ENCODE results near the gene VAV2. TPM values are rescaled to one million over a fixed set of nuclear protein-coding genes. Genes with fewer than 3 reads are reported as not detected.

The VAV2 gene
- total RNA-seq, 4 donors from 2014 or later, result 9.1 to 13.5 (median 10.1) TPM

GRCh38 chr9:133853331-133853730 lies 138.8 kb downstream of the VAV2 start:
- no peak for DNase-seq (ENCODE audit: extremely low spot score)
- Histone ChIP-seq H3K27me3 (no peaks in the 10 kb centered on the region), H3K36me3 (no peaks in the 10 kb centered on the region), H3K9me3 (no peaks in the 10 kb centered on the region), H3K27ac (replicated peaks in 1 of 4) (no peak overlapping the region), H3K4me3 (no peak overlapping the region), H3K4me1 (peaks cover 0 to 5% (median 0%) of the 10 kb centered on the region in 4 donors)
- intact Hi-C loops (cut with DNase I), result no loop called here
- TF ChIP-seq CTCF (IDR thresholded peaks at IDR 0.05) (no peak), POLR2AphosphoS5 (IDR thresholded peaks at IDR 0.05) (no peak), EP300 (IDR thresholded peaks at IDR 0.05) (no peak), POLR2A (IDR thresholded peaks at IDR 0.05; ENCODE audit: low read depth) (no peak)
- 91% methylated on average over 7 of the region's 7 CpGs for WGBS

GRCh38 chr9:133852431-133852830 lies 139.7 kb downstream of the VAV2 start:
- intact Hi-C loops (cut with DNase I), result no loop called here
- TF ChIP-seq CTCF (IDR thresholded peaks at IDR 0.05), result no peak
- Histone ChIP-seq H3K4me1 (peaks cover 0 to 5% (median 0%) of the 10 kb centered on the region in 4 donors), H3K27me3 (no peaks in the 10 kb centered on the region), H3K27ac (replicated peaks in 1 of 4) (no peak overlapping the region), H3K9me3 (no peaks in the 10 kb centered on the region), H3K36me3 (no peaks in the 10 kb centered on the region), H3K4me3 (no peak overlapping the region)
- 84% methylated on average over 6 of the region's 6 CpGs for WGBS
- DNase-seq (ENCODE audit: extremely low spot score), result no peak

GRCh38 chr9:133851693-133852092 lies 140.4 kb downstream of the VAV2 start:
- H3K4me1 ChIP-seq, result peaks cover 0 to 5% (median 0%) of the 10 kb centered on the region in 4 donors
- no peak for DNase-seq (ENCODE audit: extremely low spot score)
- no peaks in the 10 kb centered on the region for H3K27me3 ChIP-seq
- H3K36me3 ChIP-seq, result no peaks in the 10 kb centered on the region
- 95% methylated on average over 1 of the region's 1 CpG for WGBS
- H3K4me3 ChIP-seq, result no peak overlapping the region
- H3K27ac ChIP-seq (replicated peaks in 1 of 4), result no peak overlapping the region
- no peaks in the 10 kb centered on the region for H3K9me3 ChIP-seq
- no peak for TF ChIP-seq POLR2A (IDR thresholded peaks at IDR 0.05; ENCODE audit: low read depth)
- TF ChIP-seq POLR2AphosphoS5 (IDR thresholded peaks at IDR 0.05), result no peak
- no peak for TF ChIP-seq EP300 (IDR thresholded peaks at IDR 0.05)
- TF ChIP-seq CTCF (IDR thresholded peaks at IDR 0.05), result no peak
- intact Hi-C loops (cut with DNase I), result no loop called here

GRCh38 chr9:133850937-133851336 lies 141.2 kb downstream of the VAV2 start:
- Histone ChIP-seq H3K36me3 (no peaks in the 10 kb centered on the region), H3K27me3 (no peaks in the 10 kb centered on the region), H3K4me1 (peaks cover 0 to 5% (median 0%) of the 10 kb centered on the region in 4 donors), H3K27ac (replicated peaks in 1 of 4) (no peak overlapping the region), H3K4me3 (no peak overlapping the region), H3K9me3 (no peaks in the 10 kb centered on the region)
- intact Hi-C loops (cut with DNase I), result no loop called here
- DNase-seq (ENCODE audit: extremely low spot score), result no peak
- WGBS, result 100% methylated on average over 1 of the region's 7 CpGs
- TF ChIP-seq POLR2A (IDR thresholded peaks at IDR 0.05; ENCODE audit: low read depth) (no peak), EP300 (IDR thresholded peaks at IDR 0.05) (no peak), POLR2AphosphoS5 (IDR thresholded peaks at IDR 0.05) (no peak), CTCF (IDR thresholded peaks at IDR 0.05) (no peak)

GRCh38 chr9:133850161-133850560 lies 142.0 kb downstream of the VAV2 start:
- WGBS, result 92% methylated on average over 9 of the region's 9 CpGs
- H3K27ac ChIP-seq (replicated peaks in 1 of 4), result no peak overlapping the region
- peaks cover 3 to 9% (median 5%) of the 10 kb centered on the region in 4 donors for H3K4me1 ChIP-seq
- H3K4me3 ChIP-seq, result no peak overlapping the region
- no peak for DNase-seq (ENCODE audit: extremely low spot score)
- intact Hi-C loops (cut with DNase I), result no loop called here
- H3K9me3 ChIP-seq, result no peaks in the 10 kb centered on the region
- TF ChIP-seq POLR2AphosphoS5 (IDR thresholded peaks at IDR 0.05), result no peak
- H3K27me3 ChIP-seq, result no peaks in the 10 kb centered on the region
- no peaks in the 10 kb centered on the region for H3K36me3 ChIP-seq

Data from esophagus muscularis mucosa (tissue), 4 donors.